PC-9 (cell line): Measurements from ENCODE around the gene MAGI3. TPM values are rescaled to one million over a fixed set of nuclear protein-coding genes. Genes with fewer than 3 reads are reported as not detected.

Source experiments
- BruUV-seq: library from RNA; stranded (reverse); fragments of 400-500 nt; replicated peaks from 2 replicates; lab custom pipeline; 2021; lab: Mats Ljungman, UMichigan
- CTCF ChIA-PET: fragments of 300-600 bp; sonication (Branson Sonifier 250); formaldehyde crosslinking; loops from one replicate; lab custom pipeline; 2022; ENCODE audit warnings: antibody characterized with exemption; lab: Charles Lee
- POLR2A ChIA-PET: fragments of 300-600 bp; sonication (Branson Sonifier 250); formaldehyde crosslinking; loops from one replicate; lab custom pipeline; 2022; ENCODE audit warnings: antibody characterized with exemption; ENCODE audit not compliant: unreplicated experiment; lab: Charles Lee
- DNase-seq, 2 experiments: peaks; one replicate each; pipeline versions ENCODE4 v3.0.0 to v3.0.0-alpha.2; 2015 to 2022; ENCODE audit warnings: mixed read lengths in 1 of 2
- H2AFZ ChIP-seq: fragments of 200-600 bp; sonication (generic); 2 replicates; pipeline ENCODE4 v1.8.1; 2017; ENCODE audit warnings: antibody characterized with exemption
- H3F3A ChIP-seq: fragments of 200-600 bp; sonication (generic); 2 replicates; pipeline ENCODE4 v1.8.1; 2017; ENCODE audit warnings: antibody characterized with exemption, mild to moderate bottlenecking, low read depth; ENCODE audit not compliant: insufficient read depth
- H3K27ac ChIP-seq: fragments of 200-600 bp; sonication (generic); 2 replicates; pipeline ENCODE4 v1.6.1; 2016; ENCODE audit warnings: mixed run types
- H3K27me3 ChIP-seq: fragments of 200-600 bp; sonication (generic); 2 replicates; pipeline ENCODE4 v1.6.1; 2016; ENCODE audit warnings: low read depth, mixed run types; ENCODE audit not compliant: insufficient read depth
- H3K36me3 ChIP-seq: fragments of 200-600 bp; sonication (generic); 2 replicates; pipeline ENCODE4 v1.6.1; 2016; ENCODE audit warnings: low read depth, mixed run types
- H3K4me1 ChIP-seq: fragments of 200-600 bp; sonication (generic); replicated peaks from 2 replicates; pipeline ENCODE4 v1.6.1; 2016; ENCODE audit warnings: mixed run types; ENCODE audit not compliant: insufficient read depth
- H3K4me2 ChIP-seq: fragments of 200-600 bp; sonication (generic); 2 replicates; pipeline ENCODE4 v1.6.1; 2017; ENCODE audit warnings: mixed run types
- H3K4me3 ChIP-seq: fragments of 200-600 bp; sonication (generic); 2 replicates; pipeline ENCODE4 v1.6.1; 2016; ENCODE audit warnings: mixed run types
- H3K79me2 ChIP-seq: fragments of 200-600 bp; sonication (generic); 2 replicates; pipeline ENCODE4 v1.6.1; 2017; ENCODE audit warnings: low read depth, mixed run types
- H3K9me2 ChIP-seq: fragments of 200-600 bp; sonication (generic); 2 replicates; pipeline ENCODE4 v1.8.1; 2017; ENCODE audit warnings: mild to moderate bottlenecking; ENCODE audit not compliant: insufficient read depth
- H3K9me3 ChIP-seq: fragments of 200-600 bp; sonication (generic); 2 replicates; pipeline ENCODE4 v1.8.1; 2016; ENCODE audit warnings: low read depth; ENCODE audit not compliant: insufficient read depth
- H4K20me1 ChIP-seq: fragments of 200-600 bp; sonication (generic); 2 replicates; pipeline ENCODE4 v1.8.1; 2017; ENCODE audit not compliant: insufficient read depth
- EZH2 ChIP-seq: fragments of 200-600 bp; sonication (generic); IDR thresholded peaks from 2 replicates; pipeline ENCODE4 v1.8.0; 2017; ENCODE audit warnings: antibody characterized with exemption, low read depth
- intact Hi-C: fragments of 100-400 bp; cut with micrococcal nuclease; formaldehyde crosslinking; loops from one replicate; pipeline ENCODE4 v1.10.0; 2022; ENCODE audit not compliant: unreplicated experiment
- total RNA-seq: library from RNA; stranded (reverse); gene quantifications from 2 replicates; pipeline ENCODE4 v1.2.3, GENCODE V29; 2021
- TF ChIP-seq, protein P1 (sequence below): fragments of 200-600 bp; sonication (generic); conservative IDR thresholded peaks from 2 replicates; pipeline ENCODE4 v1.6.1; 2017; ENCODE audit warnings: mixed run types, antibody characterized with exemption, mild to moderate bottlenecking, moderate library complexity

Gene MAGI3
- total RNA-seq, 1 experiment from 2014 or later: 17.3 TPM

DNA sequence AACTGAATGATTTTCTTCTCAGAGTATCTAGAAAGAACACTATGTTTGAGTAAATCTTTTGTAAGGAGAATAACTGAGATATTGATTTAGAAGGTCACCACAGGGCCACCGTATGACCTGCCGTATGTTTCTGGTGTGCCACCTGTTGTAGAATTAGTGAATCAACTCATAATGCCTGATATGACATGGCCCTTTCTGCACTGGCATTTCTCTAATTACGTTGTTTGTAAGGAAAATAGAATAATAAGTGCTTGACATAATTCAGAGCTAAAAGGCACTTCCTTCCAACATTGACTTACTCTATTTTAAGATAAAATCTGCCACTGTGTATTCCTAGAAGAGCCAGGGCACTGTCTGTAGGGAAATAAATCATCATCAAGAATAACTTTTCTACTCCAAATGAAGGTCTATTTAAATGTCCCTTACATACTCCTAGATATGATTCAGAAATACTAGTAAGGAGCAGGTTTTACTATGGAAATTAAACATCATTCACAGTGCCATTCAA is 267.3 kb downstream of the MAGI3 start:
- Histone ChIP-seq H2AFZ (no peak overlapping the region), H3K9me2 (no peaks in the 10 kb centered on the region), H4K20me1 (no peaks in the 10 kb centered on the region), H3K27ac (no peak overlapping the region), H3K27me3 (no peaks in the 10 kb centered on the region), H3K79me2 (no peaks in the 10 kb centered on the region), H3K9me3 (no peaks in the 10 kb centered on the region), H3K36me3 (no peaks in the 10 kb centered on the region), H3K4me2 (no peak overlapping the region), H3K4me1 (no peaks in the 10 kb centered on the region), H3K4me3 (no peak overlapping the region), H3F3A (no peaks in the 10 kb centered on the region)
- POLR2A ChIA-PET: no interaction called here
- intact Hi-C loops: no loop called here
- no peak for TF ChIP-seq EZH2
- TF ChIP-seq, protein P1, sequence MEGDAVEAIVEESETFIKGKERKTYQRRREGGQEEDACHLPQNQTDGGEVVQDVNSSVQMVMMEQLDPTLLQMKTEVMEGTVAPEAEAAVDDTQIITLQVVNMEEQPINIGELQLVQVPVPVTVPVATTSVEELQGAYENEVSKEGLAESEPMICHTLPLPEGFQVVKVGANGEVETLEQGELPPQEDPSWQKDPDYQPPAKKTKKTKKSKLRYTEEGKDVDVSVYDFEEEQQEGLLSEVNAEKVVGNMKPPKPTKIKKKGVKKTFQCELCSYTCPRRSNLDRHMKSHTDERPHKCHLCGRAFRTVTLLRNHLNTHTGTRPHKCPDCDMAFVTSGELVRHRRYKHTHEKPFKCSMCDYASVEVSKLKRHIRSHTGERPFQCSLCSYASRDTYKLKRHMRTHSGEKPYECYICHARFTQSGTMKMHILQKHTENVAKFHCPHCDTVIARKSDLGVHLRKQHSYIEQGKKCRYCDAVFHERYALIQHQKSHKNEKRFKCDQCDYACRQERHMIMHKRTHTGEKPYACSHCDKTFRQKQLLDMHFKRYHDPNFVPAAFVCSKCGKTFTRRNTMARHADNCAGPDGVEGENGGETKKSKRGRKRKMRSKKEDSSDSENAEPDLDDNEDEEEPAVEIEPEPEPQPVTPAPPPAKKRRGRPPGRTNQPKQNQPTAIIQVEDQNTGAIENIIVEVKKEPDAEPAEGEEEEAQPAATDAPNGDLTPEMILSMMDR: no peak
- CTCF ChIA-PET: no interaction called here
- DNase-seq: no peak
- BruUV-seq: no TSS peak

DNA sequence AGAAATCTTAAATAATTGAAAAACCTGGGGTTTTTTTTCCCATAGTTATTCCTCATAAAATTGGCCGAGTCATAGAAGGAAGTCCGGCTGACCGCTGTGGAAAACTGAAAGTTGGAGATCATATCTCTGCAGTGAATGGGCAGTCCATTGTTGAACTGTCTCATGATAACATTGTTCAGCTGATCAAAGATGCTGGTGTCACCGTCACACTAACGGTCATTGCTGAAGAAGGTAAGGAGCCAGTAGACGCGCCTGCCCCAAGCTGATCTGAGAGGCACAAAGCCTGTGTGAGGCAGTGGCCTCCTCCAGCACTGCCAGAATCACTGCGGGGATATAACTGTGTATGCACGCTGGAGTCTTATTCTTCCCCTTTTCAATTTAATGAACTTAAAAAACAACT is 268.7 kb downstream of the MAGI3 start:
- POLR2A ChIA-PET: no interaction called here
- H3K27ac ChIP-seq: no peak overlapping the region
- intact Hi-C loops: no loop called here

DNA sequence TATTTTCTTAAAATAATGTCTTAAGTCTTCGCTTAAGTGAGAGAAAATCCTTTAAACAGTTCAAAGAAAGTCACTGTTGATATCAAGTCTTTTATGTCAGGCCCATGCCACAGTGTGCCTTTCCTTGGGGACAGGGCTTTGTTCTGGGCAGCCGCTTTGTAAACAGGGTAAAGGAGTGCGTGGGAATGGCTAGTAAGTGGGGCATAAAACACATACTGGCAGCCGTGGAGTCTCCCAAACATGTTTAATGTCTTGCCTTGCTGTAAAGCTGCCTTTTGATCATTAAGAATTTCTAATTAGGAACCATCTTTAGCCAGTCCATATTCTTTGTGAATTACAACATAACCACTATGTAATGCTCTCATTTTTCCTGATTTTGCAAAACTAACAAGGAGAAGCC is 269.2 kb downstream of the MAGI3 start:
- TF ChIP-seq, protein P1: no peak
- no peak for TF ChIP-seq EZH2
- Histone ChIP-seq H3K27me3 (no peaks in the 10 kb centered on the region), H3K9me3 (no peaks in the 10 kb centered on the region), H3K4me2 (no peak overlapping the region), H3K79me2 (no peaks in the 10 kb centered on the region), H3F3A (no peaks in the 10 kb centered on the region), H2AFZ (no peak overlapping the region), H4K20me1 (no peaks in the 10 kb centered on the region), H3K4me3 (no peak overlapping the region), H3K4me1 (no peaks in the 10 kb centered on the region), H3K27ac (no peak overlapping the region), H3K9me2 (no peaks in the 10 kb centered on the region), H3K36me3 (no peaks in the 10 kb centered on the region)
- intact Hi-C loops: no loop called here
- ChIA-PET POLR2A (no interaction called here), CTCF (no interaction called here)
- no peak for DNase-seq
- no TSS peak for BruUV-seq

More for the DNA sequence above, 268.7 kb downstream of the MAGI3 start:
- no peaks in the 10 kb centered on the region for H3K9me2 ChIP-seq
- no TSS peak for BruUV-seq
- H3K9me3 ChIP-seq: no peaks in the 10 kb centered on the region
- no peak overlapping the region for H3K4me3 ChIP-seq
- DNase-seq: no peak
- no peaks in the 10 kb centered on the region for H3K36me3 ChIP-seq
- no peaks in the 10 kb centered on the region for H3K4me1 ChIP-seq
- TF ChIP-seq, protein P1: no peak
- no peak for TF ChIP-seq EZH2
- H4K20me1 ChIP-seq: no peaks in the 10 kb centered on the region
- H3K4me2 ChIP-seq: no peak overlapping the region
- H3K27me3 ChIP-seq: no peaks in the 10 kb centered on the region
- H2AFZ ChIP-seq: no peak overlapping the region
- H3K79me2 ChIP-seq: no peaks in the 10 kb centered on the region
- CTCF ChIA-PET: no interaction called here
- H3F3A ChIP-seq: no peaks in the 10 kb centered on the region
